CD4-positive, alpha-beta T cell treated with Interleukin-15 for 1 hour (primary cell): ENCODE data around the gene ARVCF.

ENCODE experiments used
- DNase-seq: peaks from one replicate; pipeline ENCODE4 v3.0.0-alpha.2; 2020

The ARVCF gene

DNA sequence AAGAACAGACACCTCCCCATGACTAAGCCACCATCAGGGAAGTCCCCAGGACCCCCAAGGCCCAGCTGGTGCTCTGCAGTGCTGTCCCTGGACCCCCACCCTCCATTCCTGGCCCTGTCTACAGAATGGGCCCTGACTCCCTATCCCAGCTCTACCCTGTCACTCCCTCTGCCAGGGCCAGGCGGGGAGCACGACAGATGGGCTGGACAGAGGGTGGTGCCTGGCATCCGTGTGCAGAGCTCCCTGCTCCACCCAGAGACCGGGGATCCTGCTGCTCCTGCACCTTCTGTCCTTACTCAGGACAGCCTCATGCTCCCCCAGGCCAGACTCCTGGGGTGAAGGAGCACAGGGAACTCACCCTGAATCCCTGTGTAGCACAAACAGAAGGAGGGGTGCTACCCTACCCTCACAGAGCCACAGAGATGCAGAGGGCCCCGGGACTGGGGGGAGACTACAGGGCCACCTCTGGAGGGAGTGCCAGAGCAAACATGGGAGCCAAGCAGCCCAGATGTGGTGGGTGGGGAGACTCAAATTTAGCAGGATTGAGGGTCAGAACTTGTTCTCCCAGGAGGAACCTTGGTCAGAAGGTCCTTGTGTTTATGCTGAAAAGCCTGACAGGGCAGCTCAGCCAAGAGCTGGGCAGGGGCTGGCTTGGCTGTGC lies 2.0 kb downstream of the ARVCF start:
- DNase-seq: no peak

- peak; percentile 58 for DNase-seq
These were observed 3.2 kb downstream of the ARVCF start for GRCh38 chr22:20013382-20013871.

DNA sequence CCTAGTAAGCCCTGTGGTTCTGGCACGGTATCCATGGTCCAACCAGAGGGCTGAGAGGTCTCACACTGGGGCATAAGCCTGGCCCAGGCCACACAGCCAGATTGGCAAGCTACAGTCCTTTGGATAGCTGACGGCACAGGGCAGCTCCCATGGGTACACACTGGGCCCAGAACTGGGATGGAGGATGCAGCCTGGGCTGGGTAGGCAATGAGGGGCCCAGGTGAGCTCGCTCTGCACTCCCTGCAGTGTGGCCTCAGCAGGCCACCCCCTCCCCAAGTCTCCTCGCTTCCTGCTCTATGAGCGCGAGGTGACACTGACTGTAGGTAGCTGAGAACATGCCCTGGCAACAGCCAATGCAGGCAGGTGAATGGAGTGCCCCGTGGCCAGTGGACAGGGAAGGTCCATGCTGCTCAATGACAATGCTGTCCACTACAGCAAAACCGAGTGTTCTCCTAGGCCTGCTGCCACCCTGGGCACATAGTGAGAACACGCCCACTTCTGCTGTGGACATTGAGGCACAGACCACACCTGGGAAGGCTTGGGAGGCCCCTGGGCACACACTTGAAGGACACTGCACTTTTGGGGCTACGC lies 3.8 kb downstream of the ARVCF start:
- no peak for DNase-seq

DNA sequence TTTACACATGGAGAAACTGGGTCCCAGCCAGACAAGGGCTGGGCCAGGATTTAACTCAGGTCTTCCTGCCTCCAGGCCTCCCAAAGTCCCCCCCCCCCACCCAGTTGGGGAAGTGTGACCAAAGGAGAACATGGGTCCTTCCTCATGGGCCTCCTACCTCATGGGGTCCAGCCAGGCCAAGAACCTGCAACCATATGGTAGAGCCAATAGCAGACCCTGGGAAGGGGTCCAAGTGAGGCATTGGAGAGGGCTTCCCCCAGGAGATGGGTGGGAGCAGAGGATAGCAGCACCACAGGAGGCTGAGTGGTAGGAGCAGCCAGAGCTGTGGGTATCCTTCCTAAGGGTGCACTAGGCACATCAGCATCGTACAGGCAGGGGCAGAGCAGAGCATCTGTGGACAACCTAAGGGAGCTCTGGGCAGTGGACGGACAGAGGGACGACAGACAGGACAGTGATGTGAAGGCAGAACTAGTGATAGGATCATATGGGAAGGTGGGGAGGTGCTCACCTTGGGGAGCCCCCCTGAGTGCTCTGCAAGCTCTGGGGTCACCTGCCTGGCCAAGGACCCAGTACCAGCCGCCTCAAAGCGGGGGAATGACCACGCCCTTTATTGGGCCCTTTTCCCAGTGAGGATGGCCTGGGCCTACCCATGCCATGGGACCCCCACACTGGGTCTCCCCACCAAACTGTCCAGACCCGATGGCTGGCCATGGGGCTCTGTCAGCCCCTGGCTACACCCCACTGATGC lies 4.5 kb downstream of the ARVCF start:
- DNase-seq: no peak

GRCh38 chr22:20011123-20011992 lies 5.3 kb downstream of the ARVCF start:
- DNase-seq: no peak

- no peak for DNase-seq
These were observed 6.1 kb downstream of the ARVCF start for GRCh38 chr22:20010307-20011122.

DNA sequence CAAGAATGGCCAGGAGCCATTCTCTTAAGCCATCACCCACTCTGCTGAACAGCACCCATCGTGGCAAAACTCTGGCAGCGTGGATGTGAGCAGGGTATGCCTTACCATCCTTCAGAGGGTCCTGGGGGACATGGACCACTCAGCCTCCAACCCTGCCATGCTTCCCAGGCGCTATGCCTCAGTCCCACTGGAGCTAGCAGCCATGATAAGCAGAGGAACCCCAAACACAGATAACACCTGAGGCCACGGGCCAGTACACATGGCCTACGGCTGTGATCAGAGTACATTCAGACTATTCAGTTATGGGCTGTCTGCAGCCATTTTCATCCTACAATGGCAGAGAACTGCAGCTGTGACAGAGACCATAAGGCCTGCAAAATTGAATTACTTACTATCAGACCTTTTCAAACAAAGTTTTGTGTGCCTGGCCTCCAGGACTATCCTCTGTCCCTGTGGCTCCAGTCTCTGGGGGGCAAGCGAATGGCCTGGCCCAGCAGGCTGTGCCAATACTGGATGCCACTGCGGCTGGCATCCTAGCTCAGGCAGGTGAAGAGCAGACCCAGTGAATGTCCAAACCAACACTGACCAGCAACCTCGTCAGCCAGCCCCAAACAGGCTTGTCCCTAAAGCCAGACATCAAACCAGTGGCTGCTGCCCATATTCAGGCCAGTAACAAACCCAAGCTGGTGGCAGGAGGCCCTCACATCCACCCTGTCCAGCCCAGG lies 6.9 kb downstream of the ARVCF start:
- no peak for DNase-seq

DNA sequence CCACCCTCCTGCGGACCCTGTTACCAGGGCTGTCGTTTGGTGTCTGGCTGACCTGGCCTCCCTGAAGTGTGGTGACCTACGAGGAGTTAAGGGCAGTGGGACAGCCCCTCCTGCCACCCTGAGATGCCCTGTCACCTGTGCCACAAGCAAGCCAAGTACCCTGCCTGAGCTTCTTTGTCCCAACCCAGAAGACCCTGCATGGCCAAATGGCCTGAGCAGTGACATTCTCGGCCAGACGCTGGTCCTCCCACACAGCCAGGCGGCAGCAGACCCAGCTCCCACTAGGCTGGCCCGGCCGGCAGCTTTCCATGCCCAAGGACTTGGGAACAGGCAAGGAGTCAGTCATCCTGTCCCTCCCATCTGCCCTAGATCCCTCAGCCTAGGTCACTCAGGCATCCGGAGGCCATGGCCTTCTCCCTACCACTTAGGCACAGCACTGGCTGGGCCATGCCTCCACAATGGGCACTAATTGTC lies 7.6 kb downstream of the ARVCF start:
- no peak for DNase-seq

GRCh38 chr22:20008221-20008995 lies 8.2 kb downstream of the ARVCF start:
- DNase-seq: no peak

DNA sequence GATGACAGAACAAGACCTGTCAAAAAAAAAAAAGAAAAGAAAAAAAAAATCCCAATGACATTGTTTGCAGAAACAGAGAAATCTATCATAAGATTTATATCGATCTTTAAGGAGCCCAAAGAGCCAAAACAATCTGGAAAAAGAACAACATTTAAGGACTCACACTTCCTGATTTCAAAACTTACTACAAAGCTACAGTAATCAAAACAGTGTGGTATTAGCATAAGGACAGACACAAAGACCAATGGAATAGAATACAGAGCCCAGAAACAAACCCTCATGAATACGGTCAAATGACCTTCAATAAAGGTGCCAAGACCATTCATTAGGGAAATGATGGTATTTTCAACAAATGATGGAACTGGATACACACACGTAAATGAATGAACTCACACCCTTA lies 12.2 kb downstream of the ARVCF start:
- DNase-seq: no peak

DNA sequence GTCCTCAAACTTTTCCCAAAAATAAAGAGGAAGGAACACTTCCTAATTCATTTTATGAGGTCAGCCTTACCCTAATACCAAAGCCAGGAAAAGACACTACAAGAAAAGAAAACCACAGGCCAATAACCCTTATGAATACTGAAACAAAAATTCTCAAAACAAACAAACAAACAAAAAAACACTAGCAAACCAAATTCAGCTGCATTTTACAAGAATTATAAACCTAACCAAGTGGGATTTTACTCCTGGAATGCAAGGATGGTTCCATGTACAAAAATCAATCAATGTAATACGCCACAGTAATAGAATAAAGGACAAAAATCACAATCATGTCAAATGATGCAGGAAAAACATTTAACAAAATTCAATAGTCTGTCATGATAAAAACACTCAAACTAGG lies 13.3 kb downstream of the ARVCF start:
- DNase-seq: no peak

DNA sequence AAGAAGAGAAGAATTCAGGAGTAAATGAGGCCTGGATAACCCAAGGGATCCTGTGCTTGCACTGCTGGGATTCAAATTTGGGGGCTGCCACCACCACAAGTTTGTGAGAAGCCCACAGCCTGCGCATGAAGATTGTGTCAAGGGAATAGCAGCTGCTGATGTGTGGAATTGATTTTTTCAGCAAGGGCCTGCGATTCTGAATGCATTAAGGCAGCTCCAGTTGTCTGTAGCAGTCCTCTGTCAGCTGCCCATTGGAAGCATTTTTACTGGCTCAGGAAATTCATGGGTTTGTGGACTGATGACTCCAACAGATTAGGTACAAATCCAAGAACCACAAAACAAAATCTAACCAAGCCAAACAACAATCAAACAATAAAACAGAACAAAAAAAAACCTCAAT lies 14.0 kb downstream of the ARVCF start:
- no peak for DNase-seq

GRCh38 chr22:20002128-20002527 lies 14.5 kb downstream of the ARVCF start:
- no peak for DNase-seq

DNA sequence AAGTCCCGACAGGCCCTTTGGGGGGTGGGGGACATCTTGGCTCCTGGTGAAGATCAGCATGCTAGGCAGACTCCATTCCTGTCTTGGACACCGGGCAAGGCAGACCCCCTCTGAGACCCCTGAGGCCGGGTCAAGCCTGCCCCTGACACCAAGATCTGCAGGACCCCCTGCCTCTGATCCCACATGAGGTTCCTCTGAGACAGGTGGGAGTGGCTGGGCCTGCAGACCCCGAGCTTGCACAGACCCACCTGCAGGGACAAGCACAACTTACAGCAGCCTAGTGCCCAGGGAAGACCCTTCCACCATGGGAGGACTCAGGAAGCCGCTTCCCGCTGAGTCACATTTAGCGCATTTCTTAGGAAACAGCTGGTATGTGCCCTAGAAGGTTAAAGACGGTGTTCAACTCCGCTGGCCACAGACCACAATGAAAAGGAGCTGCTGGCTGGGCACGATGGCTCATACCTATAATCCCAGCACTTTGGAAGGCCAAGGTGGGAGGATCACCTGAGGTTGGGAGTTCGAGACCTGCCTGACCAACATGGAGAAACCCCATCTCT lies 15.5 kb downstream of the ARVCF start:
- DNase-seq: no peak

DNA sequence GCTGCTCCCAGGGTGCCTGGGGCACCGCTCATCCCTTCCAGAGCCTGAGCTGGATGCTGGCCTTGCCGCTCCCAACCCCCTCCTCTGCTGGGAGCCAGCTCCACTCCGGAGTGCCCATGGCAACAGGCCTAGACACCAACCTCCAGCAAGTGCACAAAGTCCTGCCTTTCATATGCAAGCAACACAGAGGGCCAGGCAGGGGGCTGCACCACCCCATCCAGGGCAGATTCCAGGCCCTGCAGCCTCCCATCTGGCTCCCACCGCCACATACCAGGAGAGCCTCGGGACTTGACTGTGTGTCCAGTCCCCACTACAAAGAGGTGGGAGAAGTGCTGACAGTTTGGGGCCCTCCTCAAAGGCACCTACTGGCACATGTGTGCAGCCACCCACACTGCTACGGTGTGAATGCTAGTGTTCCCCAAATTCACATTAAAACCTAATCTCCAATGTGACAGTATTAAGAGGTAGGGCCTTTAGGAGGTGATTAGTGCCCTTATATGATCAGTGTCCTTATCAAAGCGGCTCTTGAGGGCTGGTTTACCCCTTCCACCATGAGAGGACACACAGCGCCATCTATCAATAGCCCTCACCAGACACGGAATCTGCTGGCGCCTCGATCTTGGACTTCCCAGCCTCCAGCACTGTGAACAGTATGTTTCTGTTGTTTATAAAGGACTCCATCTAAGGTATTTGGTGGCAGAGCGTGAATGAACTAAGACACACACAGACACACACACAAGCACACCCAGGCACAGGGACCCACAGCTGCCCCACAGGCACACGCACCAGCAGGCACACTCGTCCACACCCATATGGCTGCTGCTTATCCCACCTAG lies 16.2 kb downstream of the ARVCF start:
- no peak for DNase-seq

- no peak for DNase-seq
These were observed 17.4 kb downstream of the ARVCF start for GRCh38 chr22:19998991-19999820.

DNA sequence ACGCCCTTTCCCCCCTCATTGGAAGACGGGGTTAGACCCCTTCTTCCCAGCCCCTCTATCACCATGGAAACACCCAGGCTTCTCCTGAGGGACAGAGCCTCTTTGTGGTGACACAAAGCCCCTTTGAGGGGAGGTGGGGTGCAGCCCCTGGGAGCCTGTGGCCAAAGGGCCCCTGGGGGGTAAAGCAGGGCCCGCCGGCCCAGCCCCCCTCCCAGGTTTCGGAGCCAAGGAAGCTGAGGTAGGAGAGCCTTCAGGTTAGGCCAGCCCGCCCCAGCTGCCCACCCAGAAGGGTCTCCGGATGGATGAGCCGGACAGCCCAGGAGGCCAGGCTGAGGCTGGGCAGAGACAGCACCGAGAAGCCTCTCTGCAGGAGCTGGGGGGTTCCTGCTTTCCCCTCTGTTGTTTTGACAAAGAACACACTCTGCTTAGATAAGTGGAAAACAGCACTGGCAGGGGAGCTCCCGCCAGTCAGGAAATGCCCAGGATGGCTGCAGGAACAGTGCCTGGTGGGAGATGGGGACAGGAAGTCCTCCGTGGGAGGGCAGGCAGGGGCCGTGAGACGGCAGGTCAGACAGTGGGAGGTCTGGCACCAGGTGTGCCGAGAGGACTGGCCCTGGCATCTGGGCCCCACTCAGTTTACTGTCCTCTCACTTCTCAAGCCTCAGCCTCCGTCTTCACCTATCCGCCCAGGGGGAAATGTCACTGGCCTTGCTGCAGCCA lies 18.2 kb downstream of the ARVCF start:
- no peak for DNase-seq
